HepG2 (cell line): Measurements from ENCODE around the gene PDE8B. TPM values are rescaled to one million over a fixed set of nuclear protein-coding genes. Genes with fewer than 3 reads are reported as not detected.
A peak's percentile ranks its signal among the peaks of the same experiment; 100 is the strongest.

ENCODE experiments used
- ATAC-seq: fragments of 200-7000 bp; cut with Tn5 transposase; 3 replicates; pipeline ENCODE4 v1.9.1; 2020; ENCODE audit warnings: mild to moderate bottlenecking, moderate library complexity
- BruUV-seq: library from RNA; stranded (reverse); fragments of 400-500 nt; replicated peaks from 2 replicates; lab custom pipeline; 2021; lab: Mats Ljungman, UMichigan
- CTCF ChIA-PET: fragments of 300-600 bp; formaldehyde crosslinking; extraction: SDS; loops from one replicate; lab custom pipeline; 2021; ENCODE audit warnings: low total read pairs, inconsistent platforms, low intra/inter-chr PET ratio; lab: Yijun Ruan, JAX
- POLR2A ChIA-PET: fragments of 350-600 bp; sonication (Branson Sonifier 250); formaldehyde crosslinking; loops from one replicate; lab custom pipeline; 2020; ENCODE audit warnings: antibody characterized with exemption, inconsistent platforms; lab: Yijun Ruan, JAX
- DNase-seq: peaks from one replicate; pipeline ENCODE4 v3.0.0-alpha.2; 2015; ENCODE audit warnings: low spot score
- FAIRE-seq: peaks from 3 replicates; lab custom pipeline; 2011; peaks lifted over from hg19 to GRCh38; lab: Jason Lieb, UNC
- H2AFZ ChIP-seq: one replicate; pipeline ENCODE4 v1.6.1; 2011; ENCODE audit warnings: low read length, inconsistent platforms
- H3K27ac ChIP-seq: fragments of 300-600 bp; 3 replicates; pipeline ENCODE4 v1.8.0; 2011; ENCODE audit warnings: mixed run types, mild to moderate bottlenecking, mixed read lengths, low read length, inconsistent platforms; ENCODE audit not compliant: insufficient read depth; ENCODE audit errors: extremely low read length
- H3K27me3 ChIP-seq, 2 experiments: fragments of 200-600 bp in 1 of 2; 2 replicates in 1 of 2; 3 replicates in 1 of 2; pipeline versions ENCODE4 v1.6.0 to v1.8.0; 2011; ENCODE audit warnings: low read length in 2 of 2, mild to moderate bottlenecking in 2 of 2, moderate library complexity in 2 of 2, inconsistent platforms in 1 of 2; ENCODE audit not compliant: insufficient read depth in 2 of 2, control insufficient read depth in 1 of 2
- H3K36me3 ChIP-seq, 2 experiments: fragments of 200-600 bp in 1 of 2; replicated peaks in 1 of 2; 2 replicates in 1 of 2; 3 replicates in 1 of 2; pipeline versions ENCODE4 v1.5.1 to v1.8.0; 2011; ENCODE audit warnings: low read length in 2 of 2, inconsistent platforms in 1 of 2; ENCODE audit not compliant: insufficient read depth in 2 of 2, control insufficient read depth in 1 of 2
- H3K4me1 ChIP-seq: 2 replicates; pipeline ENCODE4 v1.5.1; 2012; ENCODE audit warnings: low read length, inconsistent platforms; ENCODE audit not compliant: insufficient read depth
- H3K4me2 ChIP-seq: 2 replicates; pipeline ENCODE4 v1.6.0; 2011; ENCODE audit warnings: low read depth, low read length, inconsistent platforms
- H3K4me3 ChIP-seq, 3 experiments: fragments of 200-600 bp in 1 of 3; sonication (generic), shearing (Covaris generic) in 1 of 3; replicated peaks in 1 of 3; 2 replicates each; pipeline ENCODE4 v1.5.1; 2011 to 2016; ENCODE audit warnings: low read length in 3 of 3, inconsistent platforms in 2 of 3, low read depth in 2 of 3, mild to moderate bottlenecking in 2 of 3, control low read depth in 1 of 3, mixed read lengths in 1 of 3; ENCODE audit not compliant: insufficient read depth in 1 of 3
- H3K79me2 ChIP-seq: one replicate; pipeline ENCODE4 v1.6.1; 2011; ENCODE audit warnings: low read length, inconsistent platforms; ENCODE audit not compliant: insufficient read depth
- H3K9ac ChIP-seq: 2 replicates; pipeline ENCODE4 v1.6.0; 2011; ENCODE audit warnings: mild to moderate bottlenecking, low read depth, low read length, inconsistent platforms; ENCODE audit not compliant: insufficient read depth
- H3K9me3 ChIP-seq: 2 replicates; pipeline ENCODE4 v1.5.1; 2012; ENCODE audit warnings: mild to moderate bottlenecking, low read length
- H4K20me1 ChIP-seq: 2 replicates; pipeline ENCODE4 v1.6.0; 2011; ENCODE audit warnings: inconsistent platforms, mild to moderate bottlenecking, low read length, moderate library complexity; ENCODE audit not compliant: insufficient read depth
- ATM ChIP-seq: fragments of 450-650 bp; IDR thresholded peaks from 2 replicates; pipeline ENCODE4 v1.7.1; 2017; ENCODE audit warnings: mild to moderate bottlenecking, borderline replicate concordance
- BCL6 ChIP-seq: IDR thresholded peaks from 2 replicates; pipeline ENCODE4 v1.6.1; 2016; ENCODE audit warnings: missing genetic modification reagents, missing compliant biosample characterization
- BRD4 ChIP-seq: sonication (generic); formaldehyde crosslinking; IDR thresholded peaks from 2 replicates; pipeline ENCODE4 v1.4.0; 2020; ENCODE audit warnings: missing genetic modification reagents
- CEBPZ ChIP-seq: IDR thresholded peaks from 2 replicates; pipeline ENCODE4 v1.6.1; 2012; ENCODE audit warnings: low read length, improper control_type of control experiment
- CREB1 ChIP-seq, 2 experiments: fragments of 450-650 bp in 1 of 2; IDR thresholded peaks; 2 replicates each; pipeline ENCODE4 v1.6.1; 2016 to 2017; ENCODE audit warnings: control low read depth in 1 of 2, mild to moderate bottlenecking in 1 of 2, missing compliant biosample characterization in 1 of 2, missing genetic modification characterization in 1 of 2
- CREBL2 ChIP-seq: sonication (generic); formaldehyde crosslinking; IDR thresholded peaks from 2 replicates; pipeline ENCODE4 v1.8.1; 2023; ENCODE audit warnings: missing genetic modification reagents, mild to moderate bottlenecking, borderline replicate concordance
- ELK4 ChIP-seq: sonication (generic); formaldehyde crosslinking; IDR thresholded peaks from 2 replicates; pipeline ENCODE4 v1.9.0; 2021; ENCODE audit warnings: missing genetic modification reagents, borderline replicate concordance
- FOXK2 ChIP-seq: fragments of 450-650 bp; IDR thresholded peaks from 2 replicates; pipeline ENCODE4 v1.6.1; 2016
- ISX ChIP-seq: sonication (generic); formaldehyde crosslinking; conservative IDR thresholded peaks from 2 replicates; pipeline ENCODE4 v1.5.0; 2020; ENCODE audit warnings: missing genetic modification reagents
- NCOA1 ChIP-seq: sonication (generic); formaldehyde crosslinking; IDR thresholded peaks from 2 replicates; pipeline ENCODE4 v1.9.0; 2021; ENCODE audit warnings: missing genetic modification reagents
- STAG1 ChIP-seq: sonication (generic); formaldehyde crosslinking; IDR thresholded peaks from 2 replicates; pipeline ENCODE4 v1.4.0; 2020; ENCODE audit warnings: missing genetic modification reagents
- TCF7L2 ChIP-seq: IDR thresholded peaks from 2 replicates; pipeline ENCODE4 v1.6.1; 2011; ENCODE audit warnings: mild to moderate bottlenecking, low read depth, low read length, moderate library complexity
- THAP11 ChIP-seq: IDR thresholded peaks from 2 replicates; pipeline ENCODE4 v1.6.1; 2016; ENCODE audit warnings: missing biosample characterization, missing genetic modification reagents
- ZNF136 ChIP-seq: sonication (generic); formaldehyde crosslinking; IDR thresholded peaks from 2 replicates; pipeline ENCODE4 v1.8.1; 2022; ENCODE audit warnings: low read depth, mild to moderate bottlenecking, moderate library complexity, missing genetic modification reagents
- ZNF333 ChIP-seq: sonication (generic); formaldehyde crosslinking; IDR thresholded peaks from 2 replicates; pipeline ENCODE4 v1.4.0; 2020; ENCODE audit warnings: mild to moderate bottlenecking, missing genetic modification reagents, borderline replicate concordance
- ZNF550 ChIP-seq: sonication (generic); formaldehyde crosslinking; IDR thresholded peaks from 2 replicates; pipeline ENCODE4 v1.4.0; 2020; ENCODE audit warnings: mild to moderate bottlenecking, missing genetic modification reagents, borderline replicate concordance
- ZNF629 ChIP-seq: sonication (generic); formaldehyde crosslinking; conservative IDR thresholded peaks from 2 replicates; pipeline ENCODE4 v1.5.0; 2020; ENCODE audit warnings: missing genetic modification reagents
- ZNF709 ChIP-seq: sonication (generic); formaldehyde crosslinking; IDR thresholded peaks from 2 replicates; pipeline ENCODE4 v1.5.0; 2020; ENCODE audit warnings: mild to moderate bottlenecking, missing genetic modification reagents
- ZNF737 ChIP-seq: sonication (generic); formaldehyde crosslinking; IDR thresholded peaks from 2 replicates; pipeline ENCODE4 v1.5.0; 2020; ENCODE audit warnings: missing genetic modification reagents, mild to moderate bottlenecking, borderline replicate concordance
- ZNF781 ChIP-seq: sonication (generic); formaldehyde crosslinking; IDR thresholded peaks from 2 replicates; pipeline ENCODE4 v1.5.1; 2020; ENCODE audit warnings: borderline replicate concordance, mild to moderate bottlenecking, missing genetic modification reagents; ENCODE audit errors: not compliant biosample characterization
- WGBS: methylation state at CpG from one replicate; pipeline ENCODE4 v1.1.6; 2017; ENCODE audit warnings: low lambda C conversion rate; 5-methylcytosine and 5-hydroxymethylcytosine counted together
- in situ Hi-C: cut with HindIII; loops from 2 replicates; pipeline ENCODE4 v1.10.0; 2017; ENCODE audit warnings: low pct_unique_long_range_greater_than_20kb; ENCODE audit not compliant: extremely low pct_ligation_motif_present
- intact Hi-C: fragments of 100-400 bp; cut with micrococcal nuclease; formaldehyde crosslinking; loops from one replicate; pipeline ENCODE4 v1.10.0; 2022; ENCODE audit not compliant: unreplicated experiment
- polyA plus RNA-seq, 8 experiments: library from polyadenylated mRNA; depleted of rRNA in 3 of 8; stranded (reverse) in 7 of 8; unstranded in 1 of 8; fragments of >200 nt; fragmentation: Illumina TruSeq in 4 of 8; extraction: Trizol in 4 of 8; gene quantifications; 2 replicates each; pipeline versions ENCODE4 v1.2.1 to v1.2.3, GENCODE V29; 2011 to 2016; ENCODE audit warnings: low read depth in 4 of 8, missing spikeins in 1 of 8, mixed read lengths in 1 of 8; ENCODE audit not compliant: insufficient read depth in 1 of 8
- total RNA-seq, 5 experiments: library from RNA; depleted of rRNA; stranded (reverse); fragments of >200 nt; fragmentation: Illumina TruSeq; extraction: Trizol; gene quantifications; 2 replicates each; pipeline ENCODE4 v1.2.3, GENCODE V29; 2016; ENCODE audit warnings: low read depth in 1 of 5

Gene PDE8B
- total and polyA plus RNA-seq, 2 of the 13 experiments (the other 11 are each of a cell fraction or from before 2014, with no cell fraction given): 0.07 TPM; not detected in 1

GRCh38 chr5:77418162-77418561, 207.7 kb downstream of the PDE8B start (continued):
- TF ChIP-seq CREB1 (IDR thresholded peaks at IDR 0.05) (0 out of 2 replicates have a peak, but pooled peaks have one; percentile 21), CREB1 (CRISPR knock-in tag; IDR thresholded peaks at IDR 0.05) (no peak), FOXK2 (no peak), ZNF781 (CRISPR knock-in tag) (no peak), THAP11 (no peak), TCF7L2 (no peak), BCL6 (CRISPR knock-in tag) (peak; percentile 65), ZNF629 (CRISPR knock-in tag) (no peak), ZNF737 (CRISPR knock-in tag) (no peak), ZNF136 (no peak)

- no TSS peak for BruUV-seq
- Histone ChIP-seq H3K4me3 (no peak overlapping the region), H3K36me3 (no peaks in the 10 kb centered on the region), H4K20me1 (no peaks in the 10 kb centered on the region), H3K9ac (no peak overlapping the region), H3K79me2 (no peaks in the 10 kb centered on the region), H3K4me2 (no peak overlapping the region), H3K4me1 (peaks cover 15% of the 10 kb centered on the region; the same call in 1 of the 2 replicates), H3K9me3 (no peaks in the 10 kb centered on the region), H3K27ac (no peak overlapping the region), H2AFZ (no peak overlapping the region), H3K27me3 (no peaks in the 10 kb centered on the region)
- FAIRE-seq (no peak), ATAC-seq (peak; percentile 63), DNase-seq (no peak)
- WGBS: 66% methylated on average over 12 of the region's 13 CpGs
- intact Hi-C loops (no loop called here), in situ Hi-C loops (no loop called here)
- ChIA-PET CTCF (no interaction called here), POLR2A (no interaction called here)
- no peak for TF ChIP-seq ZNF550
- TF ChIP-seq ZNF709 (CRISPR knock-in tag): no peak
- TF ChIP-seq ELK4 (CRISPR knock-in tag): no peak
- no peak for TF ChIP-seq ATM
- no peak for TF ChIP-seq STAG1 (CRISPR knock-in tag)
- TF ChIP-seq CEBPZ: no peak
- TF ChIP-seq CREBL2 (CRISPR knock-in tag): no peak
- TF ChIP-seq BRD4 (CRISPR knock-in tag): no peak
- TF ChIP-seq NCOA1: no peak
- no peak for TF ChIP-seq ISX (CRISPR knock-in tag)
- no peak for TF ChIP-seq ZNF333 (CRISPR knock-in tag)
Measured at GRCh38 chr5:77418601-77419581, 208.4 kb downstream of the PDE8B start.
